Omental fat pad (tissue), 4 donors: ENCODE data around the gene ZIC1. TPM values are rescaled to one million over a fixed set of nuclear protein-coding genes. Genes with fewer than 3 reads are reported as not detected.

Experiments
- ATAC-seq: fragments of 150-250 bp; one replicate; pipeline ENCODE4 v1.9.1; 2016; ENCODE audit warnings: mild to moderate bottlenecking, moderate library complexity; ENCODE audit not compliant: low FRiP score
- DNase-seq: peaks from one replicate; pipeline ENCODE4 v3.0.0-alpha.2; 2019; ENCODE audit warnings: low spot score
- CTCF ChIP-seq, 3 donors: fragments of 450-650 bp; IDR thresholded peaks; one replicate each; pipeline ENCODE4 v1.5.1; 2016 to 2017; ENCODE audit warnings: antibody characterized with exemption in 3 of 3, mild to moderate bottlenecking in 3 of 3, moderate library complexity in 2 of 3
- total RNA-seq, 4 donors: library from RNA; depleted of rRNA; stranded (reverse); fragments of >200 nt; gene quantifications; one replicate each; pipeline ENCODE4 v1.1.0, GENCODE V29; 2016

The ZIC1 gene
- total RNA-seq, 4 donors from 2014 or later: not detected

GRCh38 chr3:147390589-147391569, 18.3 kb upstream of the ZIC1 start:
- ATAC-seq (no peak), DNase-seq (no peak)
- no peak for TF ChIP-seq CTCF (IDR thresholded peaks at IDR 0.05)

GRCh38 chr3:147391781-147392624, 17.2 kb upstream of the ZIC1 start:
- TF ChIP-seq CTCF (IDR thresholded peaks at IDR 0.05): no peak
- ATAC-seq (no peak), DNase-seq (no peak)

- TF ChIP-seq CTCF (IDR thresholded peaks at IDR 0.05): no peak
- DNase-seq: no peak
- no peak for ATAC-seq
Observed at GRCh38 chr3:147392625-147392946, 16.6 kb upstream of the ZIC1 start.

- ATAC-seq: no peak
- no peak for DNase-seq
- no peak for TF ChIP-seq CTCF (IDR thresholded peaks at IDR 0.05)
Observed at GRCh38 chr3:147393261-147393942, 15.8 kb upstream of the ZIC1 start.

GRCh38 chr3:147393943-147394883, 15.0 kb upstream of the ZIC1 start:
- TF ChIP-seq CTCF (IDR thresholded peaks at IDR 0.05): no peak
- DNase-seq (no peak), ATAC-seq (no peak)

- DNase-seq: no peak
- no peak for TF ChIP-seq CTCF (IDR thresholded peaks at IDR 0.05)
- no peak for ATAC-seq
Observed at GRCh38 chr3:147394884-147395225, 14.3 kb upstream of the ZIC1 start.
